HG02852 (cell line): ENCODE measurements around the gene MB21D2.
"Not testable (repeated sequence)": the region's sequence is repeated elsewhere in the genome, so short reads cannot be mapped to it uniquely, and the experiment has no call there.

Experiments used
- ATAC-seq: cut with Tn5 transposase; IDR thresholded peaks from one replicate; pipeline ENCODE4 v1.9.1; 2021; ENCODE audit warnings: mild to moderate bottlenecking, moderate library complexity; ENCODE audit not compliant: unreplicated experiment

Gene MB21D2

GRCh38 chr3:192917404-192918274 lies at the start of gene MB21D2:
TSS of gene MB21D2 (minus strand) at chr3:192917856. CDS start at chr3:192917840, 16 bp downstream.
- ATAC-seq, result peak; percentile 59

- ATAC-seq, result not testable (repeated sequence)
These were observed 47.5 kb upstream of the MB21D2 start for GRCh38 chr3:192964959-192965719.

GRCh38 chr3:192959773-192960172 lies 42.1 kb upstream of the MB21D2 start:
- ATAC-seq, result no peak

GRCh38 chr3:192958219-192958872 lies 40.7 kb upstream of the MB21D2 start:
- no peak for ATAC-seq

- ATAC-seq, result no peak
These were observed 39.9 kb upstream of the MB21D2 start for GRCh38 chr3:192957441-192958021.

- ATAC-seq, result no peak
These were observed 36.3 kb upstream of the MB21D2 start for GRCh38 chr3:192953926-192954325.

GRCh38 chr3:192947421-192947820 lies 29.8 kb upstream of the MB21D2 start:
- ATAC-seq, result no peak

GRCh38 chr3:192943393-192943792 lies 25.7 kb upstream of the MB21D2 start:
- ATAC-seq, result no peak

- ATAC-seq, result no peak
These were observed 25.0 kb upstream of the MB21D2 start for GRCh38 chr3:192942625-192943024.

GRCh38 chr3:192940129-192940528 lies 22.5 kb upstream of the MB21D2 start:
- no peak for ATAC-seq

GRCh38 chr3:192935441-192935840 lies 17.8 kb upstream of the MB21D2 start:
- ATAC-seq, result no peak

GRCh38 chr3:192933779-192934460 lies 16.3 kb upstream of the MB21D2 start:
- ATAC-seq, result no peak

- no peak for ATAC-seq
These were observed 15.6 kb upstream of the MB21D2 start for GRCh38 chr3:192933259-192933658.

GRCh38 chr3:192931825-192932224 lies 14.2 kb upstream of the MB21D2 start:
- ATAC-seq, result no peak

GRCh38 chr3:192930577-192930976 lies 12.9 kb upstream of the MB21D2 start:
- ATAC-seq, result no peak

GRCh38 chr3:192929755-192930547 lies 12.3 kb upstream of the MB21D2 start:
- ATAC-seq, result no peak

- no peak for ATAC-seq
These were observed 11.5 kb upstream of the MB21D2 start for GRCh38 chr3:192929146-192929545.

- ATAC-seq, result no peak
These were observed 11.1 kb upstream of the MB21D2 start for GRCh38 chr3:192928720-192929119.

GRCh38 chr3:192928016-192928415 lies 10.4 kb upstream of the MB21D2 start:
- ATAC-seq, result no peak

- no peak for ATAC-seq
These were observed 9.4 kb upstream of the MB21D2 start for GRCh38 chr3:192927016-192927415.
